Adrenal gland (tissue), 12 donors: Measurements from ENCODE around the gene BTBD9. TPM values are rescaled to one million over a fixed set of nuclear protein-coding genes. Genes with fewer than 3 reads are reported as not detected.

Experiments used
- DNase-seq, 7 donors: peaks; one replicate each; pipeline ENCODE4 v3.0.0-alpha.2; 2019 to 2020
- H3K27ac ChIP-seq, 5 donors: fragments of 200-600 bp; sonication (generic) in 4 of 5; 1 replicate in 3 of 5; 2 replicates in 2 of 5; pipeline versions ENCODE4 v1.5.1 to v1.8.0; 2016 to 2020; ENCODE audit warnings: mild to moderate bottlenecking in 1 of 5
- H3K27me3 ChIP-seq: fragments of 200-600 bp; 2 replicates; pipeline ENCODE4 v1.8.0; 2021
- H3K36me3 ChIP-seq, 2 donors: fragments of 200-600 bp; replicated peaks in 1 of 2; 1 replicate in 1 of 2; 2 replicates in 1 of 2; pipeline versions ENCODE4 v1.5.1 to v1.8.0; 2018 to 2022
- H3K4me1 ChIP-seq, 2 donors: fragments of 200-600 bp; replicated peaks in 1 of 2; 1 replicate in 1 of 2; 2 replicates in 1 of 2; pipeline versions ENCODE4 v1.5.1 to v1.8.0; 2018 to 2021
- H3K4me3 ChIP-seq, 4 donors: fragments of 200-600 bp; sonication (generic) in 3 of 4; one replicate each; pipeline ENCODE4 v1.5.1; 2016 to 2018
- H3K9me3 ChIP-seq, 3 donors: fragments of 200-600 bp; sonication (generic) in 1 of 3; replicated peaks in 1 of 3; 1 replicate in 2 of 3; 2 replicates in 1 of 3; pipeline versions ENCODE4 v1.5.1 to v1.8.0; 2016 to 2021
- POLR2A ChIP-seq, 2 donors: fragments of 450-650 bp; IDR thresholded peaks; one replicate each; pipeline ENCODE4 v1.6.1; 2017; ENCODE audit warnings: antibody characterized with exemption in 2 of 2, mild to moderate bottlenecking in 2 of 2, moderate library complexity in 1 of 2
- WGBS, 4 donors: extraction: QIAGEN DNeasy Blood & Tissue Kit in 2 of 4; methylation state at CpG; one replicate each; pipeline versions ENCODE4 v1.1.5 to v1.1.7; 2013 to 2017; 5-methylcytosine and 5-hydroxymethylcytosine counted together
- intact Hi-C, 2 donors: fragments of 100-400 bp; cut with DNase I; formaldehyde crosslinking; loops; one replicate each; pipeline versions ENCODE4 v1.14.1 to v1.15.0; 2022 to 2023
- polyA plus RNA-seq, 3 donors: library from polyadenylated mRNA; stranded (reverse); fragments of 200-250 nt in 2 of 3; fragments of 350-450 nt in 1 of 3; fragmentation: Illumina TruSeq in 1 of 3; extraction: RNeasy Lipid Tissue Mini Kit (QIAGEN cat#74804) in 1 of 3; gene quantifications; one replicate each; pipeline ENCODE4 v1.2.3, GENCODE V29; 2013 to 2014
- total RNA-seq, 9 donors: library from RNA; depleted of rRNA in 4 of 9; stranded (reverse); fragments of >200 nt in 4 of 9; fragments of 120-200 nt in 1 of 9; fragmentation: NEBNext Ultra II Directional in 1 of 9; extraction: Animal tissue kit (Norgen Biotek cat#: 25700) in 1 of 9; gene quantifications; one replicate each; pipeline versions ENCODE4 v1.1.0 to v1.2.4, GENCODE V29; 2013 to 2023
- TF ChIP-seq, protein P1 (sequence below), 6 experiments: fragments of 450-650 bp in 4 of 6; fragments of 200-600 bp in 2 of 6; sonication (generic) in 1 of 6; IDR thresholded peaks; 1 replicate in 5 of 6; 2 replicates in 1 of 6; pipeline versions ENCODE4 v1.5.1 to v1.8.0; 2016 to 2021; ENCODE audit warnings: antibody characterized with exemption in 6 of 6, mild to moderate bottlenecking in 2 of 6, moderate library complexity in 1 of 6
- donor health status: healthy with polysubstance abuse.
- donor health status: Bipolar disorder and iron deficiency.
- donor health status: DM: yes; HTN: yes; CAD: no.
- donor health status: DM: no; HTN: no; CAD: no.
- donor health status: DM: no; HTN: no; CAD: no.
- donor health status: DM: yes; HTN: yes; CAD: no.

BTBD9 gene
- total and polyA plus RNA-seq, 12 donors, result 2.4 to 29.6 (median 18.1) TPM

DNA sequence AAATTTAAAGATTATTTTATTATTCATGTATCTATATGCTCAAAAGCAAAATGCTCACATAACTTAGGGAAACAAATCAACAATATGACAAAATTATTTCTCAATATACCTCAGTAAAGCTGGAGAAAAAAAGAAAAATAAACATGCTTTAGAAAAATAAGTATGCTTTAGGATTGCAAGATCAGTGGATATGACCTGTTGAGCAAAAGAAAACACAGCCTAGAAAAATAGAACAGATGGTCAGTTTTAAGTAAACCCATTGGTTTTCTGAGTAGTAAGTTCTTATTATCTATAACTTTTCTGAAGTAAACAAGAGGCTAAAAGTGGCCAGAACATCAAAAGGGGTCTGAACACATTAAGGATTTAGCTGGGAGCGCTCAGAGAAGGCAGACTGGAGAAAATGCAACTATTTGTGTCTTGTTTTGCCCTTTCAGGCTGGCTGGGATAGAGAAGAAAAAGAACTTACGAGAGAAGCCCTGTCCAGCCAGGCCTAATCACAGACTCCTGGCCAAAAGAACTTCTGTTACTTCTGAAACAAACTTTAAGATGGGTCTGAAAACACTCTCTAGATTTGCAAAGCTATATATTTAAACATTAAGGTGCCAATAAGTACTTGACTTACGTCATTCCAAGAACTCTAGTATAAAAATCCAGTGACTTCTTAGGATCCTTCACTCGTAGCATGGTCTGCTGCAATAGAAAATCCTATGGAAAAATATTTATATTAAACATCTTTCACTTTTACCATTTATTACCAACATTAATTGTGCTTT is 46.7 kb upstream of the BTBD9 start:
- Histone ChIP-seq H3K27me3 (no peaks in the 10 kb centered on the region), H3K36me3 (peaks cover 0 to 7% of the 10 kb centered on the region in 2 donors), H3K9me3 (no peaks in the 10 kb centered on the region), H3K4me3 (no peak overlapping the region), H3K27ac (no peak overlapping the region), H3K4me1 (peaks cover 5 to 14% of the 10 kb centered on the region in 2 donors)
- DNase-seq, result no peak
- 86 to 88% (median 87%) methylated on average over 4 of the region's 4 CpGs for WGBS, 4 donors
- intact Hi-C loops, result no loop called here
- no peak for TF ChIP-seq POLR2A (IDR thresholded peaks at IDR 0.05)
- TF ChIP-seq, protein P1, sequence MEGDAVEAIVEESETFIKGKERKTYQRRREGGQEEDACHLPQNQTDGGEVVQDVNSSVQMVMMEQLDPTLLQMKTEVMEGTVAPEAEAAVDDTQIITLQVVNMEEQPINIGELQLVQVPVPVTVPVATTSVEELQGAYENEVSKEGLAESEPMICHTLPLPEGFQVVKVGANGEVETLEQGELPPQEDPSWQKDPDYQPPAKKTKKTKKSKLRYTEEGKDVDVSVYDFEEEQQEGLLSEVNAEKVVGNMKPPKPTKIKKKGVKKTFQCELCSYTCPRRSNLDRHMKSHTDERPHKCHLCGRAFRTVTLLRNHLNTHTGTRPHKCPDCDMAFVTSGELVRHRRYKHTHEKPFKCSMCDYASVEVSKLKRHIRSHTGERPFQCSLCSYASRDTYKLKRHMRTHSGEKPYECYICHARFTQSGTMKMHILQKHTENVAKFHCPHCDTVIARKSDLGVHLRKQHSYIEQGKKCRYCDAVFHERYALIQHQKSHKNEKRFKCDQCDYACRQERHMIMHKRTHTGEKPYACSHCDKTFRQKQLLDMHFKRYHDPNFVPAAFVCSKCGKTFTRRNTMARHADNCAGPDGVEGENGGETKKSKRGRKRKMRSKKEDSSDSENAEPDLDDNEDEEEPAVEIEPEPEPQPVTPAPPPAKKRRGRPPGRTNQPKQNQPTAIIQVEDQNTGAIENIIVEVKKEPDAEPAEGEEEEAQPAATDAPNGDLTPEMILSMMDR (IDR thresholded peaks at IDR 0.05), result no peak

DNA sequence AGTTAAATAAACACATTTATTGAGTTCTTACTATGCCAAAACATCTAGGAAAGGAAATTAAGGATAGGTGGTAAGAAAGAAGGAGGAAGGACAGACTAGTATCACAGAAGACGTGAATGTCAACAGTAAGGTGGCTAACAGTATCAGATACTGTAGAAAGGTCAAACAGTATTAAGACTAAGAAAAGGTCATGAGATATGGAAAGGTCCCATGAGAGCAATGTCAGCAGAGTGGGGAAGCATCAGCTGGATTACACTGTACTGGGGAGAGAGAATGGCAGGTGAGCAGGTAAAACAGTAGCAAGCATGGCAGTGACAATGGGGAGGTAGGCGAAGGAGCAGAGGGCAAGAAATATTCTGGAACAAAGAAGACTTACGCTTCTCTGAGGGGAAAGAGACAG is 45.2 kb upstream of the BTBD9 start:
- TF ChIP-seq POLR2A (IDR thresholded peaks at IDR 0.05), result no peak
- WGBS, 4 donors, result 91 to 95% (median 92%) methylated on average over 3 of the region's 3 CpGs
- intact Hi-C loops, result no loop called here

DNA sequence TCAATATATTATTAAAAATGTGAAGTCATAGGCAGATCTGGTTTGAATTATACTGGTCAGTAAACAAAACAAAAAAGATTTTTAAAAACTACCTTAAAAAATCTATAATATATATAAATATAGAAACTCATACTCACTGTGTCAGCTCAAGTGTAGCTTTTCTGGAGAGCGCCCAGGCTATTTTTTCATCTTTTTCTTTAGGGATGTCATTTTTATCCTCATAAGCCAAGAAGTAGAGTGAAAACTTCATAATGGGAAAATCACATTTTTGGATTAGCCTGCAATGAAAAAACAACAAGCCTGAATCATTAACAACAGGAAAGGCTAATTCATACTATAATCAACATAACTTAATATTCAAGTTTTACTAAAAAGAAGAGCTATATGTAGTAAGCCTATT is 44.5 kb upstream of the BTBD9 start:
- Histone ChIP-seq H3K36me3 (peaks cover 0 to 10% of the 10 kb centered on the region in 2 donors), H3K27me3 (no peaks in the 10 kb centered on the region), H3K27ac (no peak overlapping the region), H3K4me3 (no peak overlapping the region), H3K4me1 (peaks cover 5 to 14% of the 10 kb centered on the region in 2 donors), H3K9me3 (no peaks in the 10 kb centered on the region)
- TF ChIP-seq POLR2A (IDR thresholded peaks at IDR 0.05), result no peak
- TF ChIP-seq, protein P1 (IDR thresholded peaks at IDR 0.05), result no peak
- 94 to 100% (median 98%) methylated on average over 1 of the region's 1 CpG for WGBS, 4 donors
- intact Hi-C loops, result no loop called here
- no peak for DNase-seq

More for the DNA sequence above, 45.2 kb upstream of the BTBD9 start:
- Histone ChIP-seq H3K9me3 (no peaks in the 10 kb centered on the region), H3K27me3 (no peaks in the 10 kb centered on the region), H3K4me1 (peaks cover 5 to 14% of the 10 kb centered on the region in 2 donors), H3K27ac (no peak overlapping the region), H3K36me3 (peaks cover 0 to 10% of the 10 kb centered on the region in 2 donors), H3K4me3 (no peak overlapping the region)
- no peak for DNase-seq

DNA sequence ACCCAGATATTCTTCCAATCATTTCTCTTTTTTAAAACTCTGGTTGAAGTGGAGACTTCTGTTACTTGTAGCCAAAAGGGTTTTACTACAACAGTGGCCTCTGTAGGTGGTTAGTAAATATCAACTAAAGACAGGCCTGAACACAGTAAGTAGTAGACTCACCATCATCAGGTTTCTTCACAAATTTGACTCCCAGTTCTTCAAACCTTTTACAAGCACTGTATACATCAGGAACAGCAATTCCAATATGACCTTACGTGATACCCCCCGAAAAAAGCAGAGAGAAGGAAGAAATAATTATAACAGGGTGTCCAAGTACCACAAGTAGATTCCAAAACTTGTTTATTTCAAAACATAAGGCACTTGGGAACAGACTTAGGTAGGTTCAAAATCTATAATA is 42.1 kb upstream of the BTBD9 start:
- WGBS, 4 donors, result 95 to 98% (median 98%) methylated on average over 2 of the region's 2 CpGs
- Histone ChIP-seq H3K27ac (no peak overlapping the region), H3K4me1 (peaks cover 7 to 15% of the 10 kb centered on the region in 2 donors), H3K9me3 (no peaks in the 10 kb centered on the region), H3K36me3 (peaks cover 0 to 10% of the 10 kb centered on the region in 2 donors), H3K27me3 (no peaks in the 10 kb centered on the region), H3K4me3 (no peak overlapping the region)
- DNase-seq, result no peak
- intact Hi-C loops, result no loop called here
- TF ChIP-seq POLR2A (IDR thresholded peaks at IDR 0.05), result no peak
- TF ChIP-seq, protein P1 (IDR thresholded peaks at IDR 0.05), result no peak

DNA sequence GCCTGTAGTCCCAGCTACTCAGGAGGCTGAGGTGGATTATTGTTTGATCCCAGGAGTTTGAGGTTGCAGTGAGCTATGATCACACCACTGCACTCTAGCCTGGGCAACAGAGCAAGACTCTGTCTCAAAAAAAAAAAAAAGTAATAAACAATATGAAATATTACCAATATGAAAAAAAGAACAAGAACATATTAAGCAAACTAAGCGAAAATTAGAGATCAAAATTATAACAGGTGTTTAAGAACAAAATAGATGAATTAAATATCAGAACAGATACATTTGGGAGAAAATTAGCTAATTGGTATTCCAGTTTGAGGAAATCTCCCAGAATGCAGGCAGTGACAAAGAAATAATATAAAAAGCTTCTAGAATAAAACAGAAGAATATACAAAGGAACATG is 39.9 kb upstream of the BTBD9 start:
- Histone ChIP-seq H3K27me3 (no peaks in the 10 kb centered on the region), H3K36me3 (peaks cover 0 to 15% of the 10 kb centered on the region in 2 donors), H3K4me3 (no peak overlapping the region), H3K9me3 (no peaks in the 10 kb centered on the region), H3K4me1 (peaks cover 8 to 18% of the 10 kb centered on the region in 2 donors), H3K27ac (no peak overlapping the region)
- 95 to 100% (median 97%) methylated on average over 1 of the region's 1 CpG for WGBS, 4 donors
- TF ChIP-seq, protein P1 (IDR thresholded peaks at IDR 0.05), result no peak
- TF ChIP-seq POLR2A (IDR thresholded peaks at IDR 0.05), result no peak
- intact Hi-C loops, result no loop called here
- DNase-seq, result no peak
